NCI-H1436 treated with DMSO at 0.1 percent for 48 hours (cell line): ENCODE results near the gene CMSS1.

Experiments
- DNase-seq: peaks from one replicate; lab custom pipeline; 2025; lab: John Stamatoyannopoulos, UW

CMSS1 gene

DNA sequence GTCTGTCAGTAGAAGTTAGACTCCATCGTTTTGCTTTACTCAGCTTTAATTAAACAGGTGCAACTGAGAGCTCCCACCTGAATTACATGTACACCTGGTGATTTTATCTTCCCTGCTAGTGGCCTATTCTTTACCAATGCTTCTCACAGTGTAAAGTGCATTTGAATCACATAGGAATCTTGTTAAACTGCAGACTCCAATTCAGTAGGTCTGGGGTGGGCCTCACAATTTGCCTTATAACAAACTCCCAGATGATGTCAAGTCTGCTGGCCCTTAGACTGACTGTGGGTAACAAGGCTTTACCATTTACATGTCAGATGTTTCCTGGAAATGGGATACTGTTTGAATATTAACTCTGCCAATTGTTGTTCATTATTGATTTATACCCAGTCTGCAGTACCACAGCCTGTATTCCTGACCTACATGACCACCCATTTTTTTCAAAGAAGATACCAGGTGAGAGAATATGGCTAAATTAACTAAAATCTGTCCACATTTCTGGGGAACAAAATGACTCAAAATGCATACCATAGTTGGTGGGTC is 37.2 kb downstream of the CMSS1 start:
- DNase-seq, result no peak

DNA sequence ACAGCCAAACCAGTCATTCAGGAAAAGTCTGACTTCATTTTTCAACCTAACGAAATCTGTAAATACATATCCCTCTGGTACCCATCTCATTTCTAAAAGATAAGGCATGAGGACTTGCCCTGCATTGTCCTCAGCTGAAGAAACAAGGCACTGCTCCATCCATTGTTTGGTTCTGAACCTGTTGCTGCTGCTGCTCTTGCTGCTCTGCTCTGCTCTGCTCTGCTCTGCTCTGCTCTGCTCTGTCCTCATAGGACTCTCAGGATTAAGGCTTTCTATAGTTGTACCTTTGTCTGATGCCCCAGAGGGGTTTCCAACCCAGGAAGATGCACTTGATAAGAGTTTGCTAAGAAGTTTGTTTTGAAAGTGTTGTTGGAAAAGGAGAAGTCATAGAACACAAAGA is 38.2 kb downstream of the CMSS1 start:
- DNase-seq, result no peak

DNA sequence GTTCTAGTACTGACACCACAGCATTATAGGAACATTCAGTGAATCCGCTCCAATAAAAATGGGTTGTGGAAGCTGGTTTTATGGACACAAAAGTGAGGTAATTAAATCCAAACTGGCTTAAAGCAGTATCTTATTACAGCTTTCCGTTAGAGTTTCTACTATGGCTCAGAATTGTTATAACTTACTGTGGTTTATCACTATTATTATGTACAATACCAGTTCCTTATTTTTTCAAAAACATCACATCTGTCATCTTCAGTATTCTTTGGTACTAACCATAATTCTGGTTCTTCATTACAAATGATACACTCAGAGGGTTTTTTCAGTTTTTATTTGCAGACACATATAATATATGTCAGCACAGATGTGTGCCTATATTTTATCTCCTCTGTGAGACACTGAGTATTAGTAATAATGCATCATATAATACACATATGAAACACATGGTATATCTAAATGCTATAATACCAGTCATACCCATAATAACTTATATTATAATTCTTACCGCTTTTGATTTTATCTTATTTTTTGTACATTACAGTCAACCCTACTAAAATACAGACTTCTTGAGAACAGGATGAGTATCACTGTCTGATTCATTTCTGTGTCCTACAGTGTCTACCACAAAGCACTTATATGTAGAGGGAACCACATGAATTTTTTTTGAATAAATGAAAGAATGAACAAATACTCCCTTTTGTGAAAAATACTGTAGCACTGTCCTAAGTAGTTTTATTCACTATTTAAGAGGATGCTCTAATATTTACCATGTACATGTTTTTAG is 39.0 kb downstream of the CMSS1 start:
- DNase-seq, result no peak

DNA sequence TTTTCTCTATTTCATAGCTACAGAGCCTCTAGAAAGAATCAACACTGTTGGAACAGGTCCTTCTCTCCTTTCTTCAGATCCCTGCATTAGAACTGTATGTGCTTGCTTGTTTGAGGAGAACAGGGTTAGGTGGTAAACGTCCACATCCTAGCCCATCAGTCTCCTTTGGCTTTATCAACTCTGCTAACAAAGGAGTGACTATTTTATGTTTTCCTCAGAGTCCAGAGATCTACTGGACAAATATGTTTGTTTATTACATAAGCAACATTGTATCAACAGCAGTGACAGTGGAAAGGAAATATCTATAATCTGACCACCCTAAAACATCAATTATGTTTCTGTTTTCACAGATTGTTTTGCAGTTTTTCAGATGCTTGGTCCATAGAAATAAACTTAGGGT is 39.6 kb downstream of the CMSS1 start:
- DNase-seq, result no peak

DNA sequence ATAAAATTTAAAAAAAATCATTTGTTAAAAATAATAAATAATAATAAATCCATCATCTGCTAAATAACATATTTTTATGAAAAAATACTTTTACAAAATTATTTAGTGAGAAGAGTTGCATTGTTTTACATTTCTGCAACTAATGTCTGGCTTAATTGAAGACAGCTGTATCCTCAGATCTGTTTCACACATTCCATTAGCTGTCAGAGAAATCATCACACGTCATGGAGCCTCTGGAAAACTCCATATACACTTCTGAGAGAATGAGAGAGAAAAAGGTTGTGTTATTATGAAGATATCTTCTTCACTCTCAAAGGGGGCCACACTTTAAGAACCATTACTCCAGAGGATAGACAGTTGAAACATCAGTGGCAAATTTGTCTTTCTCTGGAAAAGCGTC is 40.8 kb downstream of the CMSS1 start:
- no peak for DNase-seq

DNA sequence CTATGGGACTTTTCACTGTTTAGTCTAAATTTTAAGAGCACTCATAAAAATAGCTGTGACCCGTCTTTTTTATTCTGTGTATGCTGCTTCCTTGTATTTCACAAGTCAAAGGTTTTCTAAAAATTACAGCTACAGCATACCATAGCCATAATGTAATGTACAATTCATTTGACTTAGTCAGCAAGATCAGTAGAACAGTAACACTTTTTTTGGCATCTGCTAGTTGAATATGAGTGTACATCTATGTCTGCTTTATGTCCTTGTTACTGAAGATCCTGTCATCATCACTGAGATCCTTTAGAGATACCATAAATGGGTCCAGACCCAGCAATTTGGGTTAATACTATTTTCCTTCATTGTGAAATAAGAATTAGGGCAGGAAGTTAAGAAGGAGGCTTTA is 42.2 kb downstream of the CMSS1 start:
- no peak for DNase-seq

DNA sequence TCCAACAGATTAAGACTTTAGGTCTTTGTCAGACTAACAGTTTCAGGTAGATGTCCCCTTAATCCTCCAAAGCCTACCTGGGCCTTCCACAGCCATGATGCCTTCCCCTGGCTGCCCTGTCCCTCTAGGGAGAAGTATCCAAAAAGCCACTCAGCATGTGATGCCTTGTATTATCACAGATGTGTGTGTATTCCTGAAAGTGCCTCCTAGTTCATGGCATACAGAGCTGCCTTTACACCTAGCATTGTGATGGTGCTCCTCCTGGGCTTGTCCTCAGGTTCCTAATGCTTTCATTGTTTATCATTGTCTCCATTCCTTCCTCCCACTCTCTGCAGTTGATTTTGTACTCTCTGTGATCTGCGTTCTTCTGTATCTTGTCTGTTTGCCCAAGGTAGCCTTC is 43.6 kb downstream of the CMSS1 start:
- no peak for DNase-seq

DNA sequence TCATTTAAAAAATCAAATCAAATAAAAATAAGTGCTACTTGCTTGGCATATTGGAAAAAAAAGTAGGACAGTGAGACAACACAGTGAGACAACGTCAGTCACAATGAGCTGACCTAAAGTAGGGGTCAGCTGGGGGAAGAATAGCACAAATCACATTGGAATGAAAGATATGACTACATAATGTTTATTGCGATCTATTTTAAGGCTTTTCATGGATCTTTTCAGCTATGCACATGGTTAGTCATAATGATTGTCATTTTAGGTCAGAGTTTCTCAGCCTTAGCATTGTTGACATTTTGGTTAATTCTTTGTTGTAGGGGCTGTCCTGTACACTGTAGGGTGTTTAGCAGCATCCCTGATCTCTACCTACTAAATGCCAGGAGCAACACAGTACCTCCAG is 44.5 kb downstream of the CMSS1 start:
- no peak for DNase-seq

DNA sequence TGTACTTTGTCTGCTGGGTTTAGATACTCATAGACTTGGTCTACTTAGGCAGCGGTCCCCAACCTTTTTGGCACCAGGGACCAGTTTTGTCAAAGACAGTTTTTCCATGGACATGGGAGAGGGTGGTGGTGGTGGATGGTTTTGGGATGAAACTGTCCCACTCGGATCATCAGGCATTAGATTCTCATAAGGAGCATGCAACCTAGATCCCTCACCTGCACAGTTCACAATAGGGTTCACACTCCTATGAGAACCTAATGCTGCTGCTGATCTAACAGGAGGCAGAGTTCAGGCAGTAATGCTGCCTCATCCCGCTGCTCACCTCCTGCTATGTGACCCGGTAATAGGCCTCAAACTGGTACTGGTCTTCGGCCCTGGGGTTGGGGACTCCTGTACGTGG is 45.3 kb downstream of the CMSS1 start:
- no peak for DNase-seq

DNA sequence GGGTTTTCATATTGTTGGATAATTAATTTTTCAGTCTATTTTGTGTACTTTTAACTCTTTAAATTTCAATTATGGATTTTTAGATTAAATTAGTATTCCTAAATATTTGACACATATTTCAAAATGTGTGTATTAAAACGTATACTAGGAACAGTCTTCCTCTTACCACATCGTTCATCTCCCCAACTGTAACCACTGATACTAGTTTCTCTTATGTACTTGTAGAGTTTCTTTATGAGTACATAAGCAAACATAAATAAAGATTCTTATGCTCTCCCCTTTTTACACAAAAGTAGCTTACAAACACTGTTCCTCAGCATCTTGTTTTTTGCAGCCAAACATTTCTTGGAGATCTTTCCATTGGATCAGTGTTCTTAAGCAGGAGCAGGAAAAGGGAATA is 45.9 kb downstream of the CMSS1 start:
- no peak for DNase-seq

DNA sequence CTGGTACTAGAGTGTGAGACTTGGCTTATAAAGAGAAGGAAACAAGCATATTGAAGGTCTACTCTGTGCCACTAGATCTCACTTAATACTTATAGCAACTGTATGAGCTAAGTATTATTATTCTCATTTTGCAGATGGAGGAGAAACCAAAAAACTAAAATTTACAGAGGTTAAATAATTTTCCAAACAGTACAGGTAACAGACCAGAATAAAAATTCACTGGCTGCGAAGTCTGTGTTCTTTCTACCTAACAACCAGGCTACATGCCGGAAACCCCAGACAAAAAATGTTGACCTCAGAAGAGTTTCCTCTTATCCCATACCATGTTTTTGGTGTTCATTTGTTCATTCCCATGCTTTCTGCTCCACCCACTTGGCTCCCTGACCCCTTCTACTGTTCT is 46.6 kb downstream of the CMSS1 start:
- no peak for DNase-seq

DNA sequence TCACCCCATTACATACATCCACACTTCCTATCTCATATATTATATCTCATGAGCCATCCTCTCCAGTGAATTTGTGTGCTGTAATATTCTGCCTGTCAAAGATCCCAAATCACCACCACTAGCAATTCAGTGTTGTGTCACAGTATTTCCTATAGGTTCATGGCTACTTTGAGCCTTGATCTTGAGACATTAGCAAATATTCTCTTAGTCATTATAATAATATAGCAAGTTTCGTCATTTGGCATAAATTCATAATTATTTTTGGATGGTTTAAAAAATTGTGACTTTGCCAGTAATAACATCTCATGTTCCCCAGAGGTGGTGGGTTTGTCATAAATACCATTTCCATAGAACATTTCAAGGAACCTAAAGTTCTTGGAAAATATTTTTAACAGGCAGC is 47.7 kb downstream of the CMSS1 start:
- no peak for DNase-seq

DNA sequence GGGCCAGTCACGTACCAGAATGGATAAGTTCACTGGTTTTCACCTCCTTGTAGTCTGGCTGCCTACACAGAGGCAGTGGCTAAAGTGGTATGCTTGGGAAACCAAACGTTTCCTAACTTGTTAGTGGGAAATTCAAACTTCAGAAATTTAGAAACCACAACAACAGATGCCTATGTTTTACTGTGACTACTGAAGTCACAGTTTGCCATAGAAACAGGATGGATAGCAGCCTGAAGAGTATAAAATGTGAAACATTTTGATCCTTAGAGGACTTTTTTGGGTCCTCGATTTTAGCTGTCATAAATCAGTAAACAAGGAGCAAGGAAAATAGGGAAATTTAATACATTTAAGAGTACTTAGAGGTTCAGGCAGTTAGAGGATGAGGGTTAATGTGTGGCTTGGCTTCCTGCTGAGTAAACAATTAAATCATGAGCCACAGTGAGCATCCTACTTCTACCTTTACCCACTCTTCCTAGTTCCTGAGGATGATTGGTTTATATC is 48.6 kb downstream of the CMSS1 start:
- no peak for DNase-seq

DNA sequence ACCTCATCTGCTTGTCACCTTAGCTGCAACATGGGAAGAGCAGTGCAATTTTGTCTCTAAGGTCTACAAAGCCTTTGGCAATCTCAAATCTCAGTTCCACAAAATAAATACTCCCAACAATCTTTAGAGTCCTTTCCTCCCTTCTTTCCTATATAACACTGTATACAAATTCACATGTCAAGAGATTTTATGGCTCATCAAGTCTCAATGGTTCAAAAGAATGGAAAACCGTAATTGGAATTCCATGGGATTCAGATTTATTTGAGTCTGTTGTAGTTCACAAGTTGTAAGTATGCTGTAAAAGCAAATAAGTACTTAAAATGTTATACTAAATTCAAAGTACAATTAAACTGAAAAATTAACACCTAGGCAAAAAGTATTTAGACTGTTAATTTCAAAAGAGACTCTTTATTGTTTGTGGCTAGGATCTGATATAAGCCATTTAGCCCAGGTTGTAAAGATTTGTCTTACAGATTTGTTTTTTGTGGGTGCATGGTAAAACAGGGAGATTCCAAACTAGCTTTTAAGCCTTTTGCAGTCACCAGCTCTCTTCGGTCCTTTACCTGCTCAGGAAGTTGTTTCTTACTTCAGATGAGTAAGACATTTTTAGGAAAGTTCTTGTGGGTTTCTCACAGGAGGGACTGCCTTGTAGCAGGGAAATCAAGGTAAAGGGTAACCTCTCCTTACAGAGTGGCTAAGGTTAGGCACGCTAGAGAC is 50.1 kb downstream of the CMSS1 start:
- DNase-seq, result no peak

DNA sequence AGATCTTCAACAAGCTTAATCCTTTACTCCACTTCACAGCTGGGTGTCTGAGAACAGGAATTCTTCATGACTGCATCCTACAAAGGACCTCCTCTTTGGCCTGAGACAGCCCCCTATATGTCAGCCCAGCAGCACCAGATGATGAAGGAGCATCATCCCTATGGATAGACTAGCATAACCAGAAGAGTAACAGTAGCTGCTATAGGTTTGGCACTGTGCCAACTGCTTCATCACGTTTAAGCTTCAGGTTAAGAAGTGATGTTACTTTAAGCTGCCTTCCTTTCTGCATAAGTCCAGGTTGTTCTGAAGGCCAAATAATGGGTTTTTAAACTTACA is 50.6 kb downstream of the CMSS1 start:
- DNase-seq, result no peak

DNA sequence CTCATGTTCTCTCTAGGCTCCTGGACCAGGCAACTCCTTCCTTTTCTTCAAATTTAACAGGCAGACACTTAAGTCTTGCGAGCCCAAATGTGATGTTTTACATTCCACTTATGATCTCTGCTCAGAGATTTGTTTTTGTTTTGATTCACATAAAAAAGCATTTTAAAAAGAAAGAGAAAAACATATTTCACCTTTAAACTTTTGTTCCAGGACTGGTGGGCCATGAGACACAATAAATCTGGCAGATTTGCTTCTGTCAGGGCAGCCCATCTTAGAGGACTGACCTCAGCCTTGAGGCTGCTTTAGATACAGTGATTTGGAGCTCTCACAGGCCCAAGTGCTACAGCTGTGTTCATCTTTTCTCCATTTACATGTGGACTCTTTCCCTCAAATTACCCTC is 52.0 kb downstream of the CMSS1 start:
- no peak for DNase-seq

DNA sequence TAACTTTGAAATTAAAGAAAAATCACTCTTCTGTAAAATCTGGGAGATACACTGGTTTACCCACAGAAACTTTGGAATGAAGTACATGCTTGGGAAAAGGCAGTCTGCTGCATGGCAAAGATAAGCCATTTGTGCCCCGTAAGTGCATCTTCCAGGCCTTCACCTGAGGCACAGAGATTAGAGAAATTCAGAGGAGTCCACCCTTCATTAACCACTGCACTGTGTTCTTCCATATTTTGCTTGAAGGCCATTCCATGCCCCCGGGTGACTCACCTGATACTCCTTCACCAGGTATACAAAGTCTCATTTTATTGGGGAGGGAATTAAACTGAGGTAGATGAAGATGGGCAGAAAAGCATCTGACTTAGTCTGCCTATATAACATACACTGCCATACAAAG is 53.0 kb downstream of the CMSS1 start:
- no peak for DNase-seq

DNA sequence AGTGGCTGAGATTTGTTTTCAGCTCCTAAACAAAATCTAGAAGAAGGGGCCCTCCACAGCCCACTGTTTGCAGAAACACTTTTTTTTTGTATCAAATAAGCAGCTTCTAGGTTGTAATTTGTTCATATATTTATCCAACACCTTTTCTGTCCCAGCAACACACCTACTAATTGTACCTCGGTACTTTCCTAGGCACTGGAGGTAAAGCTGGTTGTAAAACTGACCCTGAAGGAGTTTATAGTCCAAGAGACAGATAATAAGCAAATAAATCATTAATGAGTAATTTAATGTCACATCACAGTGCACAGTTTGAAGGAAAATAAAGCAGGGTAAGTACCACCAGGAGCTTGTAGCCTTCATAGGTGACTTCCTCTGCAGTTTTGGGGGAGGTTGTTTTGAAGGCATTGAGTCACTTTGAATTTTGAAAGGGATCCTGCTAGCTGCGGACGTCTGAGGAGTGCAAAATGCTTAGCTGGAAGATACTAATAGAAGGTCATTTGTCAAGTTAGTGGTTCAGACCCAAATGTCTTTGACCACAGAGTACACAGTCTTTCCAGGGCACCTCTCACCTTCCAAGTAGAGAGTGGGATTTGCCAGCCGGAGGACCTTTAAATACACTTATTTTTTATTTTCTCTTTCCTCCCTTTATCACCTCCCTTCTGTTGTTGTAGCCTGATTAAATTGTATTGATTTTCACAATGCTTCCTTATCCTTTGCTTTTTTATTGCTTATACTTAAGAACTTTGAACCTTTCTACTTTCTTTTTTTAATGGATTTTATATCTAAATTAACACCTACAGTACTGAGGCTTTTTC is 53.8 kb downstream of the CMSS1 start:
- DNase-seq, result no peak

DNA sequence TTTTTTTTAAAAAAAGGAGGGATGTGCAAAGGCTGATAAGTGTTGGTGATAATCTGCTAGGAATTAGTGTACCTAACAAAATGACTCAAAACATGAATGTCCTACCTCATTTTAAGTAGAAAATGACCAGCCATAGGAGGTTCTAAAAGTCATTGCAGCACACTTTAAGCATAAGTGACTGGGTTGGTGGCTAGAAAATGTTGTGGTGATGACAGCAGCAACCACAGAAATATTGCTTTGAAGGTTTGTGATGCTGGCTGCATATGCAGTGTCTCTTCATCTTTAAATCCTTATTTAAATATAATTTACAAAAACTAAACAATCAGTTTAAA is 55.2 kb downstream of the CMSS1 start:
- no peak for DNase-seq

DNA sequence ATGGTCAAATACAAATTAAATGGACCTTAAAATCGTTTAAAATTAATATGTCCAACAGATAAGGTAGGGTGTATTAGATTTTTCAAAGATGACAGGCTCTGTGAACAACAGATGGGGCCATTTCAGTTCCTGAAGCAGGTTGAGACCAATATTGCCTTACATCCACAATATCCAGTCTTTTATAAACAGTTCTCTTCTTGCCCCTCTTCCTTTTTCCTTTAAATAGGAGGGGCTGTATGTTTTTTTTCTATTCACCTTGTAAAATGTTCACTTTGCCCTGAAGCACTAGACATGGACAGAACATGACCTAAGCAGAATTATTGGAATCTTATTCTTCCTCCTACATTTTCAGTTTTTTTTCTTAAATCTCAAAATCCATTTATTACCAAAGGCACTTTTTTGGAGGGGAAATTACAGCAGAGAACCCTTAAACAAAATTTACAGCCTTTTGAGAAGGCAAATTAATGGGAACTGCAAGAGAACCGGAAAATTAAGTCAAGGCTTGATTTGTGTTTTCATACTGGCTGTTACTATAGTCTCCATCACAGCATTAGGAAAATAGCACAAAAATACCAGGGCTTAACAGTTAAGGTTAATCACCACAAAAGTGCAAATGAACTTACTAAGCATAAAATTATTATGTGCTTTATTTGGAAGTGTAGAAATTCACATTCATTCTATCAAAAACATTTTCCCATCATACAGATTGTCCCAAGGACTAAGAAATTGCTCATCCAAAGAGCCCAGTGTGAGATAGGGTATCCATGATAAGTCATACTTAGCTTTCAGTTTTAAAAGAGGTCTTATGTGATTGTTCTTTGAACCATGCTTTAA is 55.8 kb downstream of the CMSS1 start:
- DNase-seq, result no peak

DNA sequence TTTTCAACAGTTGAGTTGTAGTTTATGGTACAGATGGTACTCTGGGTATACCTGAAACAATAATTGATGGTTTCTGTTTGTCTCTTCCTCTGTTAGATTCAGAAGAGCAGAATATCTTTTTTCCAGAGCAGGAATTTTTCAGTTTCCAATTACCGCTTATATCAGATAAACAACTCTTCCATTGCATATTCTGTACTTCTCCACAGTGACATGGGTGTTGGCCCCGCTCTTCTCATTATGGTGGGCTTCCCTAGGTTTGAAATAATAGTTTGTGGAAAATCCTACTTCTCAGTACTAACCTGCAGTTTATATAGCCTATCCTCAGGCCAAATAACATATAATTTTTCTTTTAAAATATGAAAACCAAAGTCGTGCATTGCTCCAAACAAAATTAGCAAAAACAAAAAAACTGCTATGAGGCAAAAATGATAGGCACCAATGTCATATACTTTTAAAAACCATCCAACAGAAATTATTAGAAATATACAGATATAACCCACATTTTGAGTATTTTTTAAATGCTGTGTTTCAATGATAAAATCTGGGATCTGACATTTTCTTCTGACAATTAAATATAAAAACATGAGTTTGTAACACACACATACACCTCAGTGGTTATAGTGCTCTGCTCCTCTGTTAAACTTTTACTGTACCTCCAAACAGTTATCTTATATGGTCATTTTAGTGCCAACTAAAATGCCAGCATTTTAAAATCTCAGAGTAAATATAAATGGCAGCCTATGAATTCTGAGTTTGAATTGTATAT is 56.8 kb downstream of the CMSS1 start:
- no peak for DNase-seq
